ENCODE results near the gene CFP.
"Not testable (repeated sequence)": the region's sequence is repeated elsewhere in the genome, so short reads cannot be mapped to it uniquely, and the experiment has no call there.

CFP gene

DNA sequence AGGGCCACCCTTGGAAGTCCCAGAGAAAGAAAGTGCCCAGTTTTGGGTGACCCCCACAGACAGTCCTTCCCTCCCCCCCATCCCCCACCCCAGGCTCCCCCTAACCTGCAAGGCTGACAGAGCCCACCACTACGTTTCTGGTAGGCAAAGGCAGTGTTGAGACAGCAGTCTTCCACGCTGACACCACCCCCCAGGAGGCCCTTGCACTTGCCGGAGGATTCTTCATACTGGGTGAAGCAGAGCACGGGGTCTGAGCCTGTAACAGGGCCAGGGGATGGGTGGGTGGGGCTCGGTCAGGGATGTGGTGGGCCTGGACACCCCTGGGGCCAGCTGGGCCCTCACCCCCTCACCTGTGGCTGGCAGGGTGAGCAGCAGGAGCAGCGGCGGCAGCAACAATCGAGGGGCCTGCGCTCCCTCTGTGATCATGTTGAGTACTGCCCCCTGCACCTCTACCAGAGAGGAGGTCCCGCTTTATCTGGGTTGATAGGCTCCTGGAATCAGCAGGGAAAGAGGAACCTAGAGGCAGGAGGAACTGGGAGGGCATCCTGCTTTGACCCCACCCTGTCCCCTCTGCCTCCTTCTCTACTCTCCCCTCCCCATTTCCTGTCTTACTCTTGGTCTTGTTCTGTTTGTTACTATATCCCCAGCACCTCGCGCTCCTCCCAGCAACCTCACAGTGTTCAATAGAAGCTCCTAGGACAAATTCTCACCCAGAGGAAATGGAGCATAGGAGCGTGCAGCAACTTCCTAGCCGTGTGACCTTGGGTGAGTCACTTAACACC lies at the start of gene CFP:
Gene CFP, minus strand, starts transcription at position 512 of the 782 bp plus-strand sequence. Its CDS starts 86 bp downstream, at position 426.
- DNase-seq, result peak; percentile 13

DNA sequence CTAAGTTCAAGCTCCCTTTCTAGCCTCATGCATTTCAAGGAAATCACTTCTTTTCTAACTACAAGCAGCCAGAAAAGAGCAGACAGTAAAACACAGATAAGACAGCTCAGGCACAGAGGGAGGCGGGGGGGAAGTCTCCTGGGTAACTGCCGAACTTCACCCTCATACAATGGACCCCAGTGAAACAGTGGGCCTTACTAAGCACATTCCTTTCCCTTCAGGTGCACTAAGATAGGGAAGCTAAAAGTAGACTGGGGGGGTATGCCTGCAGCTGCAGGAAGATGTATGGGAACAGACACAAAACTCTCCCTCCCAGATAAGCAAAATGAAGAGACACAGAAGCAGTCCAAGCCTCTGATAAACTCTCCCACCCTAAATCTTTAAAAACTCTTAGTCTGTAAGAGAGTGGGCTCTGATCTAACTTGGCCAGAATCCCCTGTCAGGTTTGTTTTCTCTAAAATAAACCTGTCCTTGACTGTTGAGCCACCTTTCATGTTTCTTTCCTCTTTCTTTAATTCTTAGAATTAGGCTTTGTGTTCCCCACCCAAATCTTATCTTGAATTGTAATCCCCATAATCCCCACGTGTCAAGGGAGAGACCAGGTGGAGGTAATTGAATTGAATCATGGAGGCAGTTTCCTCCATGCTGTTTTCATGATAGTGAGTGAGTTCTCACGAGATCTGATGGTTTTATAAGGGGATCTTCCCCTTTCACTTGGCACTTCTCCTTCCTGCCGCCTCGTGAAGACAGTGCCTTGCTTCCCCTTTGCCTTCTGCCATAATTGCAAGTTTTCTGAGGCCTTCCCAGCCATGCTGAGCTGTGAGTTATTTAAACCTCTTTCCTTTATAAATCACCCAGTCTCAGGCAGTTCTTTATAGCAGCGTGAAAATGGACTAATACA lies 46.5 kb upstream of the CFP start:
- DNase-seq, result not testable (repeated sequence)

DNA sequence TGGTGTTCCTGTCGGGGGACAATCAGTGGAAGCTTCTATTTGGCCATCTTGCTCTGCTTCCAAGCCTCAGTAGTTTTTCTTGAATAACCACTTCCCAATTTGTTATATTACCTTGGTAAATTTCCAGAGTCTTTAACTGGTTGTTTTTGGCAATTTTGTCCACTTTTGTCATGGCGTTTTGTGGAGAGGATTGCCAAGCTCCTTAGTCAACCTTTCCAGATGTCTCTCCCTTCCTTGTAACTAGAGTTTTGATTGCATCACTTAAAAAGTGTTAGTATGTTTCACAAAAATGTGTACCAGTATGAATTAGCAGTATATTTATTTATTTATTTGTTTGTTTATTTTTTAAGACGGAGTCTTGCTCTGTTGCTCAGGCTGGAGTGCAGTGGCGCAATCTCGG lies 45.0 kb upstream of the CFP start:
- DNase-seq, result no peak

DNA sequence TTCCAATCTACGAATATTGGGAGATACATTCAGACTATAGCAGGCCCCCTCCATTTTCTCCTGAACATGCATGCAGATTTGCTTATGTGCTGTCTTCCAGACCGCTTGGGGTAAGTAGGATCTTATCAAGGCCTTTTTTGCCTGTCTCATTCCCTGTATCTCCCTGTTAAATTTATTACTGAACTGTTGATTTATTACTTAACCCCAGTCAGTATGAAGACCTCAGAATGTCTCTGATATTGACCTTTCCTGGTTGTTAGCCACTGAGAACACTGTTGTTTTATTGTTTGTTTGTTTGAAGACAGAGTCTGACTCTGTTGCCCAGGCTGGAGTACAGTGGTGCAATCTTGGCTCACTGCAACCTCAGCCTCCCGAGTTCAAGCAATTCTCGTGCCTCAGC lies 36.1 kb upstream of the CFP start:
- DNase-seq, result not testable (repeated sequence)

DNA sequence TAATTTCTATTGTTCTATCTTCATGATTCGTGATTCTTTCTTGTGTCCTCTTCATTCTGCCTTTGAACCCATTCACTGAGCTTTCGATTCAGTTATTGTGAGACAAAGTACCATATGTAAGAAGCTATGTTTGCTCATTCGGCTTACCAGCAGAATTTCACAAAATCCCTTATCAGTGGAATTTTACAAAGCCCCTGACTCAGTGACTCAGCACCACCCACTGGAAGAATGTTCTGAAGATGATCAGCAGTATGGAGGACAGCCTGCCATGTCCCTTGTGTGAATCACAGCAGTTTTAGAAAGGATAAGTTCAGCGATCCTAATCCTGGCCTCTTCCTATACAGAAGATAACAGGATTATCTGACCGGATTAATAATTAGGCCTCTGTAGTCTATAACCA lies 35.0 kb upstream of the CFP start:
- DNase-seq, result no peak

DNA sequence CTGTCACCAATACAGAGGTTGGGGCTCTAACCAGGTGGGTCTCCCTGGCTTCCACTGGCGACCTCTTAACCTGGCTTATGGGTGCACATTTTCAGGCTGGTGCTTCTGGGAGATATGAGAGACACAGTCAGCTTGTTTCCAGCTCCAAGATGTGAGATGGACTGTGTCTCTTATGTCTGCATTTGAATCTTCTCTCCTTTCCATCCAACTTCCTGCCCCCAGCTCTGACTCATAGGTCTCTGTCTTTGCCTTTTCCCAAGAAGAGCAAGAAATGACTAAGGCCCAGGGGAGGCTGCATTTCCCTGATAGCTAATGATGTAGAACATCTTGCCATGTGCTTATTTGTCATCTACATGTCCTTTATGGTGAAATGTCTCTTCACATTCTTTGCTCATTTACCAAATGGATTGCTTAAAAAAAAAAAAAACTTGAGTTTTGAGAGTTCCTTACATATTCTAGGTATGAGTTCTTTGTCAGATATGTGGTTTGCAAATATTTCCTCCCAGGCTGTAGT lies 32.5 kb upstream of the CFP start:
- peak; percentile 22 for DNase-seq

DNA sequence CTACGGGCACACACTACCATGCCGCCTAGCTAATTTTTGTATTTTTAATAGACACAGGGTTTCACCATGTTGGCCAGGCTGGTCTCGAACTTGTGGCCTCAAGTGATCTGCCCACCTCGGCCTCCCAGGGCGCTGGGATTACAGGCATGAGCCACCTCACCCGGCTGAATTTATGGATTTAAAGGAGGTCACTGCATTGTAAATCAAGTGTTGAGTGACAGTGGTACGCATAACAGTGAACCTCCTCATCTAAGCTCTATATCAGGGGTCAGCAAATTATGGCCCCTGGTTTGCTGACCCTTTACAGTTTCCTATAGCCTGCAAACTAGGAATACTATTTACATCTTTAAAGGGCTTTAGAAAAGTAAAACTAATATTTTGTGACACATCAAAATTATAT lies 31.8 kb upstream of the CFP start:
- DNase-seq, result no peak

DNA sequence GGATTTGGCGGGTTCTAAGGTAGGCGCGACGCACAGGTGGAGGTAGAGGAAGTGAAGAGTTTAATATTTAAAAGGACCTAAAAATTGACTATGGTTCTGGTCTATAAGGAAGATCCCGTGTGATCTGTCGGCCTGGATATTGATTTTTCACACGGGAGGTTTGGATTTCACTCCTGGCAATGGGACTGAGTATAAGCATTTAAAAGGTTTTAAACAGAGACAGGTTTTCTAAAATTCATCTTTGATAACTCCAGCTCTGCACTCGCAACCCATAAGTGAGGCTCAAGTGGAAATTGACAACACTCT lies 29.6 kb upstream of the CFP start:
- no peak for DNase-seq

DNA sequence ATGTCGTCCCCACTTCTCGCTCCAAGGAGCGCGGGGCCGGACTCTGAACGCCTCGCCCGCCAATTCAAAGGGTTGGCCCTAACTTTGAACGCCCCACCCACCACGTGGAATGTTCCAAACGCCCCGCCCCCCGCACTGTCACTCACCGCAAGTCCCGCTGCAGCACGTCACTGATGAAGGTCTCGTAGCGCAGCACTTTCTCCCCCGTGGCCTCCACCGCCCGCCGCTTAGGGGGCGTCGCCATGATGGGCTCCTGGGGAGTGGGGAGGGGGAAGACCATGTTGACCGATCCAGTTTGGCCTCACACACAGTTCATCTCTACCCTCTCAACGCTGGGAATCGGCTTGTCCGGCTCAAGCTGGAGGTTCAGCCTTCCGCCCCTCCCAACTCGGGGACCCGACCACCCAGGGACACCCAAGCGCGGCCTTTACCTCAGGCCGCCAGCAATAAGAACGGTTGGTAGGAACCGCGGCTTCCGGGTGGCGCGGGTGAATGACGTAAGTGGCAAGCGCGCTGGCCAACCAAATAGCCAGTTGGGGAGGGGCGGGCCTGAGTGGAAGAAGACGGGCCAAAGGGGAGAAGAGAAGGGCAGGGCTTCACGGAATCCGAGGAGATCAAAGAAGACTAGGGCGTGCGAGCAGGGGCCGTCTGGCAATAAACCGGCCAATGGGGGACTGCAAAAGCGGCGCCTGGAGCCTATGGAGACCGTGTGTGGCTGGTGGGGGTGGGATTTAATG lies 29.1 kb upstream of the CFP start, which contains the start of gene UXT:
Gene UXT, minus strand, starts transcription at position 497 of the 737 bp plus-strand sequence. Its CDS starts 253 bp downstream, at position 244.
- peak; percentile 95 for DNase-seq

DNA sequence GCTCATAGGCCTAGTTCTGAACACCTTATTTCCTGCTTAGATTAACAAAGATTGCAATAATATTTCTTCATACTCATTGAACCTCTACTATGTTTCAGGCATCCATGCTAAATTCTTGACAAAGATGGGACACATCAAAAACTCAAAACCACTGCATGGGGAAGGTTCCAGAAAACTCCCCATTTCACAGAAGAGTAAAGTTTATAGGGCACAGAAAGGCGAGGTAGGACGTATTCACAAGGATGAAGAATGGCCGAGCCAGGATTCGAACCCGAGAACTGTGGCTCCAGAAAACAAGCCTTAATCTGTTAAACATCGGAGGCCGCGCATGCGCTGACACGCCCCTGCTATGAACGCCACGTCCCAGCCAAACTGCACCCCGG lies 28.6 kb upstream of the CFP start:
- DNase-seq, result no peak

DNA sequence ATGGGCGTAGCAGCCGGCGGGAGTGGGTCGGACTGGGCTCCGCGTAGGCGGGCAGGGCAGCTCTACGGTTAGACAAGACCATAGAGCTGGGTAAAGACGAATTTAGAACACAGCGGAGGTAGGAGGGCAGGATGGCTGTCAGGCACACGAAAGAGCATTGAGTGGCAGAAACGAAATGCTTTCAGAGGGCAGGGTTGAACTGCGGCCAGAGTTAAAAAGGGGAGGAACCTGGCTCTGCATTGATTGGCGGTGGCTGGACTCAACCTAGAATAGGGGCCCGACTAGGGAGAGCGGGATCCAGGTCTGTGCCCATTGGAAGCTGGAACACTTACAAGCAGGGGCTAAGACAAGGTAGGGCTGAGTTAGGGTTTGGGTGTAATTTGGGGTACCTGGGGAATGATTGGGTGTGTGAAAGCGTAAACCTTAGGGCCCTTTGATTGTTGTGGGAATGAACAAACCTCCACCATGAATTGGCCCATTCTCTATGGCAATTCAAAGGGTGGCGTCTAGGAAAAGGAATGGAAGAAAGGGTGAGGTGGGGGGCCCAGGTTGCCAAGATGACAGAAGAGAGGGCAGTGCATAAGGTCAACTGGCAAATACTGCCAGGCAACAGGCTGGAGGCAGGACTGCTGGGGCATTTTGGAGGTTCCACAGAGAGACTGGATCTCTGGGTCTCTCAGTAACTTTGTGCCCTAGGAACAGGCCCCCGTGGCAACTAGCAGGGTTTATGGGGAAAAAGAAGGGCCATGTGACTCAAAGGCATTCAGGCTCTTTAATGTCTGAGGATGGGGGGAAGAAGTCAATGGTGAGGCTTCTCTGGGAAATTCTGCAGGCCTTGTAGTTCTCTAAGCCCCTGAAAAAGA lies 21.5 kb upstream of the CFP start:
- DNase-seq, result no peak

DNA sequence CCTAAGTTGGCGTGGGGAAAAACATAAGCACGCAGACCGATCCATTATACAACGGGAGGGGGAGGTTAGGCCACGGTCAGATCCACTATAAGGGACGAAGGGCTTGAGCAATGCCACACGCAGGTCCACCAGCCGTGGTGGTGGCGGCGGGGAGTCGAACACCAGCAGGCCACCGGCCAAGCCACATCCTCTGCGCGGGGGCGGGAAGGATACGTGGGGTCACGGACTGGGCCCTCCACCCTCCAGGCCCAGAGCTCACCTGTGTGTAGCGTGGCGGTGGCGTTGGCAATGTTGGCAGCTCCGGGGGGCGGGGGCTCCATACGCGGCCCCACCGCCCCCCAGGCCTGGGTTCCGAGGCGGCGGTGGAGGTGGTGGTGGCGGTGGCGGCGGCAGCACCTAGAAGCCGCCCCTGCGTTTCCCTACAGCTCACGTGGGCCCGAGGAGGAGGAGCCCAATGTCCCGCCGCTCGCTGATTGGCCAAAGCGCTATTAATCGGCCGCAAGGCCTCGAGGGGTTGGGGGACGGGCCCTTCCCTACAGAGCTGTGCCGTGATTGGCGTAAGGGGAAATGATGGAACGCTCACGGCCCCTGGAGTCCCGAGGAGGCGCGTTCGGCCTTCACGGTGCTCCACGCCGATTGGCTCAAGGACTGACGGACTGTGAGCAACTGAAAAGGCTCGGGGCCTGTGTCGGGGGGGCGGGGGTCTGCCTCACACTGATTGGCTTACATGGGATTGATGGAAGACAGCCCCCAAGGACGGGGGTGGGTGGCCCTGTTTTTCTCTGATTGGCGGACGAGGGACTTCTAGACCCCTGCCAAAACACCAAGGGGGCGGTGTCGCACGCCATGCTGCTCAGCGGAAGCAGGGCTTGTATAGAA lies 20.7 kb upstream of the CFP start, which contains the start of gene ELK1:
Gene ELK1, minus strand, starts transcription at position 400 of the 879 bp plus-strand sequence. CDS start 9,122 bp downstream, outside the sequence.
- peak; percentile 95 for DNase-seq

DNA sequence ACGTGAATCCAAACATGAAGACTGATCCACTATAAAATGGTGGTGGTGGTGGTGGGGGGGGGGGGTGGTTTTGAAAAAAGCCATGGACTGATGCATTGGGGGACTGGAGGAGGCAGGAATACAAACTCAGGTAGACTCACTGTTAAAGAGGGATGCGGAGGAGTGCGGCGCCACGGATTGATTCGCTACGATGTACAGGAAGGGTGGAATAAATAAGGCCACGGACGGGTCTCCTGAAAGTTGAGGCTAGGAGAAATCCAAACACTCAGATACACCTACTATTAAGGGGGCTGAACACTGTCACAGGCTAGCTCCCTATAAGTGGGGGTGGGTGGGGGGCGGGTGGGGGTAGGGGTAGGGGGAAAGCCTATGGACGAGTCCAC lies 20.0 kb upstream of the CFP start:
- DNase-seq, result no peak

DNA sequence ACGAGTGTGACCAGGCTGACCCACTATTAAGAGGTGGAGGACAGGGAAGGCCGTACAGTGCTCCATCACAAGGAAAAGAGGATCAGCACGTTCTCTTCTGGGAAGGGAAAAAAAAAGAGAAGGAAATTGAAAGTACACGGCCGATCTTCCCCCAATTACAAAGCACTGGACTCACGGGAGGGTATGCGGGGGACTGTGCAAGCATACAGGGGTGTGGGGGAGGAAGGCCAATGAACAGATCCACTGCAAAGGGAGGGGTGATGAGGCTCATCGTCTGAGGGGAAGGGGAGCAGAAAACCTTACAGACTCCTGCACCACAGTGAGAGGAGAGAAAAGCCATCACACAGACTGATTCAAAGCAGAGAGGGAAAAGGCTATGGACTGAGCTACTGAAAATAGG lies 19.5 kb upstream of the CFP start:
- no peak for DNase-seq

DNA sequence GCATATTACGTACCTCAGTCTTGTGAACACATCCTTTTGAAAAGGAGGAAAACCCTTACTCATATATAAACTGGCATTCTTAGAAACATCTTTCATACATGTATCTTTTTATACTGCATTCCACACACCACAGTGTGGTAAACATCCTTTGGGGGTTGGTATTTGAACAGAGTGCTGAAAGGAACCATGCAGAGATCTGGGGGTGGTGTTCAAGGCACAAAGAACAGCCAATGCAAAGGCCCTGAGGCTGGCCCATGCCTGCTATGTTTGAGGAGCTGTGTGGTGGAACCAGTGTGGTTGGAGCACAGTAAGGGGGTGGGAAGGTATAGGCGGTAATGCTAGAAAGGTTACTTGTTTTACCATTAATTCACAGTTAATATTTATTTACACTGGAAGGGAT lies 18.6 kb upstream of the CFP start:
- no peak for DNase-seq

DNA sequence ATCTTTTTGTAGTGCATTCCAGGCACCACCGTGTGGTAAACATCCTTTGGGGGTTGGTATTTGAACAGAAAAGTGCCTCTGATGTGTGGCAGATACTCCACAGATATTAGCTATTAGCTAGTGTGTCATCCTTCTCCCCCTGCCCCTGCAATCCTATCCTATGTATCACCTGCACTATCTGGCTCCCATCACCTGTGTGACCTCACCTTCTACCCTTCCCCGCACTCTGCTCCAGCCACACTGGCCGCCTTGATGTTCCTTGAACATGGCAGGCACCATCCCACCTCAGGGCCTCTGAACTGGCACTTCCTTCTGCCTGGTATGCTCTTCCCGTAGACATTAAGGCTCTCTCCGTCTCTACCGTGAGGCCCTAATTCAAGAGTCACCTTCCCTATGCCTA lies 16.9 kb upstream of the CFP start:
- DNase-seq, result no peak

DNA sequence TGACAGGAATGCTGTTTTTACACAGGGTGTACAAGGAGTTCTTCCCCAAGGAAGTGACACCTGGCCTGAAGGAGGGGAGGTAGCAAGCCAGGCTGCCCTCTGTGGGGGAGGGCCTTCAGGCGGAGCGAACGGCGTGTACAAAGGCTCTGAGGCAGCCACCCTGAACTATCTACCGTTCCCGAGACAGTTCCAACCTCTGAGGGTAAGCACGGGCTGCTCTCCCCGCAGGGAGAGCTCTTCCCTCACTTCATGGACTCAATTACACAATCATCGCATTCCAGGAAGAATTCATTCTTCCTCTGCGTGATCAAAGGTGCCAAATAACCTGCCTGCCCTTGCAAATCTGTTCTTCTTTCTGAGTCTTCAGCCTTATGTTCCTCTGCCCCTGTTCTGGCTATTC lies 15.8 kb upstream of the CFP start:
- DNase-seq, result no peak

DNA sequence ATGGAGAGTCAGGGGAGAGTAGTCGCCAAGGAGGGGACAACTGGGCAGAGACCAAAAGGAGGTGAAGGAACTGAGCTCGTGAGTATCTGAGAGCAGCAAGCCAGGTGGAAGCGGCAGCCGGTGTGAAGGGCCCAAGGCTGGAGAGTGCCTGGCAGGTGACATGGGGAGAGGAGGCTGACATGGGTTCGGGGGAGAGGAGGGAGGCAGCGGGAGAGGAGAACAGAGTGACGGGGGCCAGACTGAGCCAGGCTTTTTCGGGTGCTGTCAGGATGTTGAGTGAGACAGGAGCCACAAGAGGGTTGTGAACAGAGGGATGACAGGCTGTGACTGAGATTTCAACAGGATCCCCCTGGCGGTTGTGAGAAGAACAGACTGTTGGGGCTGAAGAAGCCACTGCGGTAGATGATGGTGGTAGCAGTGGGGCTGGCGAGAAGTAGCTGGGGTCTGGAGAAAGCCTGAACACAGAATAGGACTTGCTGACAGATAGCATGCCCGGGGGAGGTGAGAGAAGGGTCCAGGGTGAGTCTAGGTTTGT lies 14.9 kb upstream of the CFP start:
- no peak for DNase-seq

DNA sequence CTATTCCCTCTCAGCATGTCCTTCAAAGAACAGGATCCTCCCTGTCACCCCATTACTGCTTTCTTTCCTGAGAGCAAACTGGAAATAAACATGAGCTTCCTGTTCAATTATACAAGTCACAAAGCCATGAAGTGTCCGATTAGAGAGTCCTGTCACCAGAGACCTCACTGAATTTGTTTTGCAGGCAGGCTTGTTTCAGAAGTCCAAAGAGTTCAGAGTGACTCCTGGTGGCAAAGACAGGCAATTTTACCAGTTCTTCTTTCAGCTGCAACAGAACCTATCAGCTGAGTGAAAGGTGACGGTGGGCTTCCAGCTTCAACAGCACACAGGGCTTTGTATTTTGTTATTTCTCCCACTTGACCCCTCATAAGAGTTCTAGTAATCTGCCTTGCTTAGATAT lies 14.2 kb upstream of the CFP start:
- no peak for DNase-seq

DNA sequence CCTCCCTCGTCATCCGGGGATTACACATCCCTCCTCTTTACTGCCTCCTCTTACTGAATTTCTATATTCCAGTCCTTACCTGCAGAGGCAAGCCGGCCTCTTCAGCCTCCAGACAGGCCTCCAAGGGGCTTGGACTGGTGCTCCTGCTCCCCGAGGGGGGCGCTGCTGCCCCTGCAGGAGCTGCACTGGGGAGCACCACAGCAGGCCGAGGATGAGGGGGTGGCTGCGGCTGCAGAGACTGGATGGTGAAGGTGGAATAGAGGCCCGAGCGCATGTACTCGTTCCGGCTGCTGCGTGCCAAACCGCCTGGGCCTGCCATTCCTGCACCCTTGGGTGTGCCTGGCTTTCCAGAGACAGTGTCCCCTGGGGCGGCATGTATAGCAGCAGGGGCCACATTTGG lies 9.1 kb upstream of the CFP start:
- no peak for DNase-seq
